ENCODE results near the gene CFD. TPM values are rescaled to one million over a fixed set of nuclear protein-coding genes. Genes with fewer than 3 reads are reported as not detected.

Gene CFD
- total and polyA plus RNA-seq, 10 of the 15 experiments (the other 5 are each of a cell fraction or from before 2014, with no cell fraction given) = 0.05 to 1.1 (median 0.38) TPM; not detected in 4

- TF ChIP-seq, protein P1, sequence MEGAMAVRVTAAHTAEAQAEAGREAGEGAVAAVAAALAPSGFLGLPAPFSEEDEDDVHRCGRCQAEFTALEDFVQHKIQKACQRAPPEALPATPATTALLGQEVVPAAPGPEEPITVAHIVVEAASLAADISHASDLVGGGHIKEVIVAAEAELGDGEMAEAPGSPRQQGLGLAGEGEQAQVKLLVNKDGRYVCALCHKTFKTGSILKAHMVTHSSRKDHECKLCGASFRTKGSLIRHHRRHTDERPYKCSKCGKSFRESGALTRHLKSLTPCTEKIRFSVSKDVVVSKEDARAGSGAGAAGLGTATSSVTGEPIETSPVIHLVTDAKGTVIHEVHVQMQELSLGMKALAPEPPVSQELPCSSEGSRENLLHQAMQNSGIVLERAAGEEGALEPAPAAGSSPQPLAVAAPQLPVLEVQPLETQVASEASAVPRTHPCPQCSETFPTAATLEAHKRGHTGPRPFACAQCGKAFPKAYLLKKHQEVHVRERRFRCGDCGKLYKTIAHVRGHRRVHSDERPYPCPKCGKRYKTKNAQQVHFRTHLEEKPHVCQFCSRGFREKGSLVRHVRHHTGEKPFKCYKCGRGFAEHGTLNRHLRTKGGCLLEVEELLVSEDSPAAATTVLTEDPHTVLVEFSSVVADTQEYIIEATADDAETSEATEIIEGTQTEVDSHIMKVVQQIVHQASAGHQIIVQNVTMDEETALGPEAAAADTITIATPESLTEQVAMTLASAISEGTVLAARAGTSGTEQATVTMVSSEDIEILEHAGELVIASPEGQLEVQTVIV (IDR thresholded peaks at IDR 0.05; ENCODE audit: borderline replicate concordance, partially characterized antibody) = no peak
- no peak for TF ChIP-seq MYB (IDR thresholded peaks at IDR 0.05; ENCODE audit: borderline replicate concordance, low read depth, low read length)
- TF ChIP-seq CREB1 (IDR thresholded peaks at IDR 0.05; ENCODE audit: low read depth) = no peak
- no peak for TF ChIP-seq SUZ12 (IDR thresholded peaks at IDR 0.05; ENCODE audit: unreplicated experiment)
- no peak for TF ChIP-seq FOXM1 (IDR thresholded peaks at IDR 0.05; ENCODE audit: low read depth, low read length)
- TF ChIP-seq BRCA1 (IDR thresholded peaks at IDR 0.05; ENCODE audit: low read depth, low read length) = no peak
- TF ChIP-seq SUPT20H (IDR thresholded peaks at IDR 0.05; ENCODE audit: borderline replicate concordance, control insufficient read depth, low read depth, low read length) = no peak
- TF ChIP-seq HDAC2 (IDR thresholded peaks at IDR 0.05) = no peak
- no peak for TF ChIP-seq ESRRA (IDR thresholded peaks at IDR 0.05; ENCODE audit: low read length)
- no peak for TF ChIP-seq GATAD2B (conservative IDR thresholded peaks at IDR 0.05; ENCODE audit: low read depth)
Observed at GRCh38 chr19:890831-891230, 31.4 kb downstream of the CFD start (continued).
